Measurements from ENCODE around the gene UQCRC1.

Gene UQCRC1

GRCh38 chr3:48585411-48585810, 24.0 kb downstream of the UQCRC1 start:
- Histone ChIP-seq H3K9ac (ENCODE audit: low read length) (no peak overlapping the region), H3K9me3 (ENCODE audit: control insufficient read depth, low read length) (no peaks in the 10 kb centered on the region), H3K4me3 (ENCODE audit: low read length) (no peak overlapping the region), H3K36me3 (ENCODE audit: control insufficient read depth, insufficient read depth, low read length, severe bottlenecking) (peaks cover 6% of the 10 kb centered on the region), H3K27me3 (replicated peaks; ENCODE audit: control insufficient read depth, insufficient read depth, low read length) (no peaks in the 10 kb centered on the region), H3K4me1 (ENCODE audit: control insufficient read depth, insufficient read depth, low read length) (no peaks in the 10 kb centered on the region)
- DNase-seq (ENCODE audit: low read depth), result no peak

- Histone ChIP-seq H3K9ac (ENCODE audit: low read length) (no peak overlapping the region), H3K4me3 (ENCODE audit: low read length) (no peak overlapping the region), H3K4me1 (ENCODE audit: control insufficient read depth, insufficient read depth, low read length) (no peaks in the 10 kb centered on the region), H3K36me3 (ENCODE audit: control insufficient read depth, insufficient read depth, low read length, severe bottlenecking) (peaks cover 6% of the 10 kb centered on the region), H3K27me3 (replicated peaks; ENCODE audit: control insufficient read depth, insufficient read depth, low read length) (no peaks in the 10 kb centered on the region), H3K9me3 (ENCODE audit: control insufficient read depth, low read length) (no peaks in the 10 kb centered on the region)
- DNase-seq (ENCODE audit: low read depth), result no peak
These were observed 24.6 kb downstream of the UQCRC1 start for GRCh38 chr3:48584836-48585235.

- Histone ChIP-seq H3K4me3 (ENCODE audit: low read length) (no peak overlapping the region), H3K4me1 (ENCODE audit: control insufficient read depth, insufficient read depth, low read length) (no peaks in the 10 kb centered on the region), H3K27me3 (replicated peaks; ENCODE audit: control insufficient read depth, insufficient read depth, low read length) (no peaks in the 10 kb centered on the region), H3K9ac (ENCODE audit: low read length) (no peak overlapping the region), H3K36me3 (ENCODE audit: control insufficient read depth, insufficient read depth, low read length, severe bottlenecking) (peaks cover 6% of the 10 kb centered on the region), H3K9me3 (ENCODE audit: control insufficient read depth, low read length) (no peaks in the 10 kb centered on the region)
- no peak for DNase-seq (ENCODE audit: low read depth)
These were observed 27.6 kb downstream of the UQCRC1 start for GRCh38 chr3:48581621-48582481.

GRCh38 chr3:48576647-48577046, 32.8 kb downstream of the UQCRC1 start:
- Histone ChIP-seq H3K4me1 (ENCODE audit: control insufficient read depth, insufficient read depth, low read length) (no peaks in the 10 kb centered on the region), H3K9ac (ENCODE audit: low read length) (no peak overlapping the region), H3K36me3 (ENCODE audit: control insufficient read depth, insufficient read depth, low read length, severe bottlenecking) (no peaks in the 10 kb centered on the region), H3K9me3 (ENCODE audit: control insufficient read depth, low read length) (no peaks in the 10 kb centered on the region), H3K4me3 (ENCODE audit: low read length) (no peak overlapping the region), H3K27me3 (replicated peaks; ENCODE audit: control insufficient read depth, insufficient read depth, low read length) (no peaks in the 10 kb centered on the region)
- no peak for DNase-seq (ENCODE audit: low read depth)

- no peak for DNase-seq (ENCODE audit: low read depth)
- Histone ChIP-seq H3K27me3 (replicated peaks; ENCODE audit: control insufficient read depth, insufficient read depth, low read length) (no peaks in the 10 kb centered on the region), H3K4me3 (ENCODE audit: low read length) (no peak overlapping the region), H3K9ac (ENCODE audit: low read length) (no peak overlapping the region), H3K4me1 (ENCODE audit: control insufficient read depth, insufficient read depth, low read length) (no peaks in the 10 kb centered on the region), H3K36me3 (ENCODE audit: control insufficient read depth, insufficient read depth, low read length, severe bottlenecking) (no peaks in the 10 kb centered on the region), H3K9me3 (ENCODE audit: control insufficient read depth, low read length) (no peaks in the 10 kb centered on the region)
These were observed 34.1 kb downstream of the UQCRC1 start for GRCh38 chr3:48575366-48575765.

- Histone ChIP-seq H3K4me1 (ENCODE audit: control insufficient read depth, insufficient read depth, low read length) (no peaks in the 10 kb centered on the region), H3K9ac (ENCODE audit: low read length) (no peak overlapping the region), H3K27me3 (replicated peaks; ENCODE audit: control insufficient read depth, insufficient read depth, low read length) (no peaks in the 10 kb centered on the region), H3K4me3 (ENCODE audit: low read length) (no peak overlapping the region), H3K9me3 (ENCODE audit: control insufficient read depth, low read length) (no peaks in the 10 kb centered on the region), H3K36me3 (ENCODE audit: control insufficient read depth, insufficient read depth, low read length, severe bottlenecking) (no peaks in the 10 kb centered on the region)
- no peak for DNase-seq (ENCODE audit: low read depth)
These were observed 35.4 kb downstream of the UQCRC1 start for GRCh38 chr3:48573973-48574585.

GRCh38 chr3:48572517-48572916, 36.9 kb downstream of the UQCRC1 start:
- no peak overlapping the region for H3K4me3 ChIP-seq (ENCODE audit: low read length)
- DNase-seq (ENCODE audit: low read depth), result no peak

GRCh38 chr3:48571938-48572337, 37.5 kb downstream of the UQCRC1 start:
- Histone ChIP-seq H3K27me3 (replicated peaks; ENCODE audit: control insufficient read depth, insufficient read depth, low read length) (no peaks in the 10 kb centered on the region), H3K36me3 (ENCODE audit: control insufficient read depth, insufficient read depth, low read length, severe bottlenecking) (no peaks in the 10 kb centered on the region), H3K4me1 (ENCODE audit: control insufficient read depth, insufficient read depth, low read length) (no peaks in the 10 kb centered on the region), H3K9me3 (ENCODE audit: control insufficient read depth, low read length) (no peaks in the 10 kb centered on the region), H3K4me3 (ENCODE audit: low read length) (no peak overlapping the region), H3K9ac (ENCODE audit: low read length) (no peak overlapping the region)
- DNase-seq (ENCODE audit: low read depth), result no peak

More at GRCh38 chr3:48572517-48572916, 36.9 kb downstream of the UQCRC1 start:
- no peaks in the 10 kb centered on the region for H3K9me3 ChIP-seq (ENCODE audit: control insufficient read depth, low read length)
- H3K36me3 ChIP-seq (ENCODE audit: control insufficient read depth, insufficient read depth, low read length, severe bottlenecking), result no peaks in the 10 kb centered on the region
- H3K4me1 ChIP-seq (ENCODE audit: control insufficient read depth, insufficient read depth, low read length), result no peaks in the 10 kb centered on the region
- H3K27me3 ChIP-seq (replicated peaks; ENCODE audit: control insufficient read depth, insufficient read depth, low read length), result no peaks in the 10 kb centered on the region
- no peak overlapping the region for H3K9ac ChIP-seq (ENCODE audit: low read length)

GRCh38 chr3:48569808-48570450, 39.5 kb downstream of the UQCRC1 start:
- Histone ChIP-seq H3K36me3 (ENCODE audit: control insufficient read depth, insufficient read depth, low read length, severe bottlenecking) (no peaks in the 10 kb centered on the region), H3K9me3 (ENCODE audit: control insufficient read depth, low read length) (no peaks in the 10 kb centered on the region), H3K27me3 (replicated peaks; ENCODE audit: control insufficient read depth, insufficient read depth, low read length) (no peaks in the 10 kb centered on the region), H3K9ac (ENCODE audit: low read length) (no peak overlapping the region), H3K4me1 (ENCODE audit: control insufficient read depth, insufficient read depth, low read length) (peaks cover 4% of the 10 kb centered on the region), H3K4me3 (ENCODE audit: low read length) (no peak overlapping the region)
- DNase-seq (ENCODE audit: low read depth), result no peak

- DNase-seq (ENCODE audit: low read depth), result no peak
- Histone ChIP-seq H3K4me1 (ENCODE audit: control insufficient read depth, insufficient read depth, low read length) (peaks cover 4% of the 10 kb centered on the region), H3K9me3 (ENCODE audit: control insufficient read depth, low read length) (no peaks in the 10 kb centered on the region), H3K27me3 (replicated peaks; ENCODE audit: control insufficient read depth, insufficient read depth, low read length) (no peaks in the 10 kb centered on the region), H3K9ac (ENCODE audit: low read length) (no peak overlapping the region), H3K4me3 (ENCODE audit: low read length) (no peak overlapping the region), H3K36me3 (ENCODE audit: control insufficient read depth, insufficient read depth, low read length, severe bottlenecking) (no peaks in the 10 kb centered on the region)
These were observed 40.0 kb downstream of the UQCRC1 start for GRCh38 chr3:48569400-48569799.

- Histone ChIP-seq H3K4me1 (ENCODE audit: control insufficient read depth, insufficient read depth, low read length) (peaks cover 9% of the 10 kb centered on the region), H3K9me3 (ENCODE audit: control insufficient read depth, low read length) (no peaks in the 10 kb centered on the region), H3K4me3 (ENCODE audit: low read length) (no peak overlapping the region), H3K27me3 (replicated peaks; ENCODE audit: control insufficient read depth, insufficient read depth, low read length) (no peaks in the 10 kb centered on the region), H3K36me3 (ENCODE audit: control insufficient read depth, insufficient read depth, low read length, severe bottlenecking) (no peaks in the 10 kb centered on the region), H3K9ac (ENCODE audit: low read length) (no peak overlapping the region)
- no peak for DNase-seq (ENCODE audit: low read depth)
These were observed 41.0 kb downstream of the UQCRC1 start for GRCh38 chr3:48568476-48568875.

Measured in adipocyte (in vitro differentiated cells).